Activated T-cell treated with anti-CD3 and anti-CD28 coated beads for 48 hours (primary cell): ENCODE data around the gene ZNF511.

ENCODE experiments used
- DNase-seq: peaks from one replicate; pipeline ENCODE4 v3.0.0-alpha.2; 2020; ENCODE audit warnings: low read depth

ZNF511 gene

DNA sequence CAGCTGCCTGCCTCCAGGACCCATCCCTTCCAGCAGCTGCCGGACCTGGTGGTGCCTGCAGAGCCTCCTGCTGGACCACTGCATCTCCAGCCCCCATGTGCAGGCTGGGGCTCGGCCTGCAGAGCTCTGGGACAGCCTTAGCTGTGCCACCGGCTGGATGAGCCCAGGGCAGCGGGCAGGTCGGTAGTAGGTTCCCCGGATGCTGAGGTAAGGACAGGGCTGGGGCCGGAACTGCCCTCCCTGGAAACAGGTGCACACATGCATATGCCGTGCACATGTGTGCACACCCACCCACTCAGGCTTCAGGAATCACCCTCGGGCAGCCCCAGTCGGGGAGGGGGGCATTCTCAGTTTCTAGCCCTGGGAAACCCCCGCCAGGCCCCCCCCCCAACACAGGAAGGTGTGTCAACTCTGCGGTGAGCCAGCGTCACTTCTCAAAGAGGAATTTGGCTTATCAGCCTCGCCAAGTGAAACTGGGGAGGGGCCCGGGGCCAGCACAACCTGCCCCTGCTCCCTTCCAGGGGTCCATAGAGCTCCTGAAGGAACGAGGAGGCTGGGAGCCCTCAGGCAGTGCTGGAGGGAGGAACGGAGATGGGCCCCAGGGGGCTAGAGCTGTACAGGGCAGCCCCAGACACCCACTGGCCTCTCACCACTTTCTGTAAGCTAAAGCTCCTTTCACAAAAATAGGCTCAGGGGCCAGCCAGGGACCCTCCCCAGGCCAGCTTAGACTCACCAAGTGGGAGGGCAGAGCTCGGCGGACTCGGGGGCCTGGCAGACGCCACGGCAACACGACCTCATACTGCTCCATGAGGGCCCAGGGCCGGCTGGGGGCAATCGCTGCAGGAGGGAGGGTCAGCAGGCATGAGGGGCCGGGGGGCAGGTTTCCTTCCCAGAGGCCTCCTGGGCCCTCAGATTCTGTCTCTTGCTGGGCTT lies 33.7 kb upstream of the ZNF511 start:
- DNase-seq, result peak; percentile 81

DNA sequence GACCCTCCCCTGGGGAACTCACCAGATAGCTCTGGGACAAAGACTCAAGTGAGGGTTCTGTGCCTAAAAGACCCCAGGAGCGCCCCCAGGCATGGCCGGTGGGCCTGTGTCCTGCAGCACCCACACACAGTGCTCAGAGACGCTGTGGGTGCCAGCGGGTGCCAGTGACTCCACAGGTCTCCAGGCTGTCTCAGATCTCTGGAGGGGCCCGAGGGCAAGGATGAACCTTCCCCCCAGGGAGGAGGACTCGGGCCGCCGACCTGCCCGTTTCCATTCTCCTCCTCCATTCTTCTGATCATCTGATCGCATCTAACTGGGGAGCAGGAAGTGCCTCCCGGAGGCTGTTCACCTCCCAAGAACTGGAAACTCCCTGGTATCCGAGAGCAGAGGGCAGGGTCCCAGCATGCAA lies 33.0 kb upstream of the ZNF511 start:
- peak; percentile 56 for DNase-seq

DNA sequence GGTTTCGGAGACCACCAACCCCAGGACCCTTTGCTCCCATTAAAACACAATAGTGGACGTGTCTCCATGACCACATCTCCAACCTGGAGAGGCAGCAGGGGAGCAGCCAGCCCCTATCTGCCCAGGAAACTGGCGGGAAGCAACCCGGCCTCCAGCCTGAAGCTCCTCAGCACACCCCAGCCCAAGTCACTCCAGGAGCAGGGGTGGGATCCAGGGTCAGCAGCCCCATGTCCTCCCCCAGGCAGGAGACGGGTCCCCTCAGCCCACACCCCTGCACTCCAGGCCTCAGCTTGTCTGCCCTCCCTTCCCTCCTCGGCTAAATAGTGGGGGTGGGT lies 32.6 kb upstream of the ZNF511 start:
- no peak for DNase-seq

DNA sequence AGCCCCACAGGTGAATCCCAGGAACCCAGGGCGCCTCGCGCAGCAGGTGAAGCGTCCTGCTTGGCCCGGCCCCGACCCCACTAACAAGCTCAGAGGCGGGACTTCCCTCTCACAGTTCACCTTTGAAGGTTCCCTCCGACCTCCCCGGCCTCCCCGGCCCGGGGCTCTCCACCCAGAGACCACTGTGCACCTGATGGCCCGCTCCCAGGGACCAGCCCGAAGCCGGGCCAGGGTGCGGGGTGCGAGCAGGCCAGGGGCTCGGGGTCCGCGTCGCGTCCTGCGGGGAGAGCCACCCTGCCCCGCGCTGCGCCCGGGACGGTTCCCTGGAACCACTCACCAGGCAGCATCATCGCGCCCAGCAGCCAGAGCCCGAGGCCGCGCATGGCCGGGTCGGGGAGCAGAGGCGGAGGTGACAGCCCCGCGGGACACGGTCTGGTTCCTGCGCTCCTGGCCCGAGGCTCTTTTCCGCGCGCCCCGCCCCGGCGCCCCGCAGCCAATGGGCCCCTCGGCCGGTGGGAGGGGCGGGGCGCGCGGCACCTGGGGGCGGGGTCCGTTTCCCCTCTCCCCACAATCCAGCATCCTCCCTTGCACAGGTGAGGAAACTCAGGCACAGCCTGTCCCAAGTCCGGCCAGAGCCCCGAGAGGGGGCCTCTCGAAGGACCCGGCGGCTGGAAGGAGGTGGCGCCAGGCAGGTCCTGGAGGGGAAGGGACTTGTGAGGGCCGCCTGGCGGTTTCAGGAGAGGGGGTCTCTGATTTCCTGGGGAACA lies 32.1 kb upstream of the ZNF511 start, which contains the start of gene ADAM8:
ADAM8 (minus strand) TSS at position 434 of the 767 bp plus-strand sequence; CDS start at position 383, 51 bp downstream.
- DNase-seq, result peak; percentile 75

DNA sequence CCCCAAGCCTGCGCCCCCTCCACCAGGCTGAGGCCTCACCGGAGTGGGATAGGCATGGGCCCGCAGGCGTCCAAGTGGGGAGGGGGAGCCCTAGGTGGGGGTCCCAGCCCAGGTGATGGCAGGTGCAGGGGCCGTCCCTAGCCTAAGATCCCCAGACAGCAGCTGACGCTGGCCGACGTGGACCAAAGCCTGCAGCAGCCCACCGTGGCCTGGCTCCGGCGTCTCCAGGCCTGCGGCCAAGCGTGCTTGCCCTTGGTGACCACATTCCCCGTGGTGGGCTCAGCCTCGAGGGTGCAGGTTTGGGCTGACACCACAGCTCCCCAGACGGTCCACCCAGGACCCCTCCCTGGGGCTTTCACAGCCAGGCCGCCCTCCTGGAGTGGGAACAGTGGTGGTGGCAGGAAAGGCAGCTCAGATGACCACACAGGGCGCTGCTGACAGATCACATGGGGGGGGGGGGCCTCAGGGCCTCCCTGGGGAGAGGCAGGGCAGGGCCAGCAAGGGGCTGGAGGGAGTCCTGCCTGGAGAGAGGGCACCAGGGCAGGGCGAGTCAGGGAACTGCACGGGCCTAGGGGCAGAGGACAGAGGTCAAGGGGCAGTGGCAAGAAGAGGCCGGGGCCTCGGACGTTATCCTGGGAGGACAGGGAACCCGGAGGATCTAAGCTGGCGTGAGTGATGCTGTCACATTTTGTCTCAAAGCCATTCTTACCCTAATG lies 31.3 kb upstream of the ZNF511 start:
- no peak for DNase-seq

DNA sequence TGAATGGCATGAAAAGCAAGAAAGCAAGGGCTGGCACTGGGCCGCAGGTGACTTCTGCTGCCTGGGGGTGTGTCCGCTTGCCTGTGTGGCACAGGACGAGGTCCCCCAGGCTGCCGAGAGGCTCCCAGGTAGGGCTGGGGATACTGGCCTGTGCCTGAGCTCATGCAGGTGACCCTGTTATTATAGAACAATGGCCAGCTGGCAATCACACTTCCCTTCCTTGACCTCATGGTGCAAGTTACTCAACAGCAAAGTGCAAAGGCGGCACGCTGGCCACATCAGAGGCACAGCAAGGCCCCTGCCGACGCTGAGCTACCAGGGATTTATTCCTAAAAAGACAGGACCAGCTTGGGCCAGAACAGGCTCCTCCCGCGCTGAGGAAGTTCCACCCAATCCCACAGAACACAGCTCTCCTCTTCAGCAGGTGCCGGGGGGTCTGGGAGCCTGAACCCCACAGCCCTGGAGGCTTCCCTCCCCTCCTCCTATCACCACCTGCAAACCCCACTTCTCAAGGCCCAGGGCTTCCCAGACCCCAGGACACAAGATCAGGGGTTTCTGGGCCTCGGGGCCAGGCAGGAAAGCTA lies 30.6 kb upstream of the ZNF511 start:
- no peak for DNase-seq

DNA sequence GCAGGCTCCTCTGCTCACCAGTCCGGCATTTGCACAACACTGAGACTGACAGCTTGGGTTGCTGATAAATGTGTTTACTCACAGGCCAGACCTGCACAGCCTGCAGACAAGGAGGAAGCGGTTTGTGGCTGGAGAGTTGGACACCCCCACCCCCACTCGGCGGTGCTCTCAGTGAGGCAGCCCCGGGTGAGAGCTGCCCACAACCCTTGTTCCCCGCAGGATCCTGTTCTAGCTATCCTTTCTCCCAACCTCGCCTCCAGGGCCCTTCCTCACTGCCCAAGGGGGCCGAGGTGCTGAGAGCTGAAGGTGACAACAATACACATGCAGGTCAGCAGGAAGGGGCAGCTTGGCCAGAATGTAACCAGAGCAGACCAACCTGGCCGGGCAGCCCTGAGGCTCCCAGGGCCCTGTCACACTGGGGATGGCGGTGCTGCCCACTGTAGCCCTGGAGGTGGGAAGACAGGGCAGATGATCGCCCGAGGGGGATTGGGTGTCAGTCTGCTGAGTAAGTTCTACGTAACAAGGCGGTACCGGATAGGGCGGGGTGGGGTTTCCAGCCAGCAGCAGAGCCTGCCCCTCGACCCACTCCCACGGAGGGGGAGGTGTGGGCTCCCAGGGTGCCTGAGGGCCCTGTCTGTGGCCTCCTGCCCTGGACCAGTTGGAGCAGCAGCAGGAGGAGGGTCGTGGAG lies 30.0 kb upstream of the ZNF511 start:
- no peak for DNase-seq

DNA sequence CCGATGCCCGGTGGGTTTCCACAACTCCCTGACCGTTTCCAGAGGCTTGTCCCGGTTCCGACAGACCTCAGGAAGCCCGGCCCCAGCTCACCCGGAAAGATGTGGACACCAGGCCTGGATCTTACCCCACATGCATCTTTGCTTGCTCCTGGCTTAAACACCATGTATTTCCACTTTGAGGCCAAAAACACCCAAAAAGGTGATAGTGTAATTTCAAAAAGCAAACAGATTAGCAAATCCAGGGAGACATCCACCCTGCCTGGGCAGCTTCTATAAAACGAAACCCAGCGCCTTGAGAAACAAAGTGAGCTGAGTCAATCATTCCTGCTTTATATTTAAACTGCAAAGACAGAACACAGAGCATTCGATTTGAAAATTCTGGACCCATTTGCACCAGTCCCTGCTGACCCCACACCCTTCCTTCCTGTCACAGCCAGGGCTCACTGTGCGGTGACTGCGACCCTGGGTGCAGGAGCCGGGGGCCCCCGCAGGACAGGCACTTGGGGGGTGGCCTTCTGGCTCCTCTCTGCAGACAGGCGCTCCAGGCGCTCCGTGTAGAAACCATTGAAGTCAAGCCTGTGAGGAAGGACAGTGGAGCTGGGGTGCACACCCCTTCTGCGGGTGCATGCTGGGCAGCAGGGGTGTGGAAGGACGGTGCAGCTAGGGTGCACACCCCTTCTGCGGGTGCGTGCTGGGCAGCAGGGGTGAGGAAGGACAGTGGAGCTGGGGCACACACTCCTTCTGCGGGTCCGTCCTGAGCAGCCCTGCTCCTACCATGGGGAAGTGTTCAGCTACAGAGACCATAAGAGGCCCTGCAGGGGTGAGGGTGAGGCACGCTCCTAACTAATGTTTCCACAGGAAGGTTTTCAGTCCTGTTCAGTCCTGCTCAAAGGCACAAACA lies 29.1 kb upstream of the ZNF511 start:
- no peak for DNase-seq

DNA sequence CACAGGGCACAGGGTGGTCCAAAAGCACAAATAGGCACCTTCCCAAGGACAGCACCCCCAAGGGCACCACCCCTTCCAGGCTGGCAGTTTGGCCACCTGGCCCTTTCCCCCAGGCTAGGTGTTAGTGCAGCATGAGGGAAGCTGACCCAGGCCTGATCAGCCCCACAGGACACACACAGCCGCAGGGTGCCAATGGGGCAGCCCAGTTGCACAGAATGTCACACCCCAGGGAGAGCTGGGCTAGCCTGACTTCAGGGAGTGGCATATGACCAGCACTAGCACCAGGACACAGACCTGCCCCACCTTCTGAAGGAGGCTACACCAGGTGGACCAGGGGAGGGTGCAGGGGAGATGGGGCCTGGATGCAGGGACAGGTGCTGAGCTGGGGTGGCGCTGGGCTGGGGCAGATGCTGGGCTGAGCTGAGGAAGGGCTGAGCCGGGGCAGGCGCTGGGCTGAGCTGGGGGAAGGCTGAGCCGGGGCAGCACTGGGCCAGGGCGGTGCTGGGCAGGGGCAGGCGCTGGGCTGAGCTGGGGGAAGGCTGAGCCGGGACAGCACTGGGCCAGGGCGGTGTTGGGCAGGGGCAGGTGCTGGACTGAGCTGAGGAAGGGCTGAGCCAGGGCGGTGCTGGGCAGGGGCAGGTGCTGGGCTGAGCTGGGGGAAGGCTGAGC lies 28.2 kb upstream of the ZNF511 start:
- no peak for DNase-seq

DNA sequence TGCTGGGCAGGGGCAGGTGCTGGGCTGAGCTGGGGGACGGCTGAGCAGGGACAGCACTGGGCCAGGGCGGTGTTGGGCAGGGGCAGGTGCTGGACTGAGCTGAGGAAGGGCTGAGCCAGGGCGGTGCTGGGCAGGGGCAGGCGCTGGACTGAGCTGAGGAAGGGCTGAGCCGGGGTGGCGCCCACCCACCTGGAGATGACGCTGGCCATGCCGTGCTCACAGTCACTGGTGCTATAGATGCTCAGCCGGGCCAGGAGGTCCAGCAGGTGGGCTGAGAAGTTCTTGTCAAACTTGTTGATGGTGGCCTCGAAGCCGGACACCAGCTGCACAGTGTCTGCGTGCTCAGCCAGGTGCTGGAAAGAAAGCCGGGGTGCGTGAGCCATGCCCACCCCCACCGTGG lies 27.6 kb upstream of the ZNF511 start:
- DNase-seq, result no peak

DNA sequence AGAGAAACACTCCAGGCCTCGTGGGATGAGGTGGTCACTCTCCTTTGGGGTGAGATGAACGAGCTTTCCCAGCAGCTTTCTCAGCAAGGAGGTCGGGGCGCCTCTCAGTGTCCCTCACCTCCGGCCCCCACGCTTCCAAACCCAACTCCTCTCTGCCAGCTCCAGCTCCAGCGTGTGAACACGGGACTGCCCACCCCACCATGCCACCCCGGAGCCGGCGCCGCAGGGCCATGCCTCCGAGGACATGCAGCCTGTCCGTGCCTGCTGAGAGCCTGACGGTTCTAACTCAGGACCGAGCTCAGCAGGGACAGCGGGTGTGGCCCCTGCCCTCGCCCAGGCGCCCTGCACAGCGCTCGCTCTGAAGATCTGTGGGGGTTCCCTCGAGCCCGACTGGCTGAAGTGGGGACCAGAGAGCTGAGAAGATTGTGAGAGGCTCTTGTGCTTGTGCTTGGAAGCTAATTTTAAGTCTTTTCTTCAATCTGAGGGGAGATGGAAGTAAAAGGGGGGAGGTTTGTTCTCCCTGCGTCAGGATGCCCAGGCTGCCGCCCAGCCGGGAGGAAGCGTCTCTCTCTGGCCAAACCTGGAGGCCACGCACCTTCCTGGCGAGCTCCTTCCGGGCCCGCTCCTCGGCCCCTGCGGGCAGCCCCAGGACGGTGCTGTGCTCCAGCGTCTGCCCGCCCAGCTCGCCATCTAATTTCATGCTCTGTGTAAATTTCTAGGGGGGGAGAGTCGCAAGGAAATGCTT lies 26.9 kb upstream of the ZNF511 start:
- no peak for DNase-seq

DNA sequence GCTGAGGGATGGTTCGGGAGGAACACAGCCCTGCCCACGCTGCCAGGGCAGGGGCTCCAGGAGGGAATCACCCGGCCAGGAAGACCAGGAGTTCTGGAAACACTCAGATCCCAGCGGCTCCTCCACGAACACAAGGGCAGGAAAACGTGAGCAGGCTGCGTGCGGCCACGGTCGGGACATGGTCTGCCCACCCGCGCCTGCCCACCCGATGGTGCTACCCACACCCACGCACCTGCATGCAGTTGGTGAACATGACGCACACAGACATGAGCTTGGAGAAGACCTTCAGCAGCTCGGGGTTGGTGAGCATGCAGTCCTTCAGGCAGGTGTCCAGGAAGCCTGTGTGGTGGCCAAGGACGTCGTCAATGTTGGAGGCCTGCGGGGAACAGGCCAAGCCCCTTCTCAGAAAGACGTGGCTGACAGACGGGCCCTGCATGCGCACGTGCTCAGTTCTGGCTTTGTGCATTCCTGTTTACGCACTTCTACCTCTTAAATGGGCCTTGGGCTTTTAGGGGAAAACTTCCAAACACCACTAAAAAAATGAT lies 25.8 kb upstream of the ZNF511 start:
- no peak for DNase-seq

DNA sequence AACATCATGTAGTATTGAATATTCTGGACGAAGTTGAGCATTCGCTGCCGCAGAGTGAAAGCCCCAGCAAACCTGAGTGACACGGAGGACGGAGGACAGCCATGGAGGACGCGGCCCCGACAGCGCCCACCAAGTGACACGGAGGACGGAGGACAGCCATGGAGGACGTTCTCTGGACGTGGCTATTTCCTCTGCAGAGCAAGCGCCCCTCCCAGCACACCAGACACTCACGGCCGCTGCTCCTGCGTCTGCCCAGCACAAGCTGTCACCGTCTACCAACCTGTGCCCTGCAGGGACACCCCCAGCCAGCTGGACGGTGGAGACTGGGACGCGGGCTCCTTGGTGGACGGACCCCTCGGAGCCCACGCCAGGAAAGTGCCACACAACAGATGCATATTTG lies 24.8 kb upstream of the ZNF511 start:
- no peak for DNase-seq

DNA sequence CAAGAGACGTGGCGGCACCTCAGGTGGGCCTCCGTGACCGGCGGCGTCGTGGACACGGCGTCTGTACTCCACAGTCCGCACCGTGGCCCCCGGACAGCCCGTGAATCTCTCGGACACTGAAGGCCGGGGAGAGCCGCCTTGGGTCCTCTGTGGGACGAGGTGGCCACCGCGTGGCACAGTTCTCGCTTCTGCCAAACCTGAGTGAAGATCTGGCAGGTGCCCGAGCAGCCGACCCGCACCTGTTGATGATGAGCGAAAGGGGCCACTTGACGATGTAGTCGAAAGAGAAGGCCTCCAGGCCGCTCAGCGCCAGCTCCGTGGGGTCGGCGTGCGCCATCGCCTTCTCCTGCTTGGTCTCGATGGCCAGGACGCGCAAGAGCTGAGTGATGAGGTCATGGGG lies 23.5 kb upstream of the ZNF511 start:
- DNase-seq, result no peak

DNA sequence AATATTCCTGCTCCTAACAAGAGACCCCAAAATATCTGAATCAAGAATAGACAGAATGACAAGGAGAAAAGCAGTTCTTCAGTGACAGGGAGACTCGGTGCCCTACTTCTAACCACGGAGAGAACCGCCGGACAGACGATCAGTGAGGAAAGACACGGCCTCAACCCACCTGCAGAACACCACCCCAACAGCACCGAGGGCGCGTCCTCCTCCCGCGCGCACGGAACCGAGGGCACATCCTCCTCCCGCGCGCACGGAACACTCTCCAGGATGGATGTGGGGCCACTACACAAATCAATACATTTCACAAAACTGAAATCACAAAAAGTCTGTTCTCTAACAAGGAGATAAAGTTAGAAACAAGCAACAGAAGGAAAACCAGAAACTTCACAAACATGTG lies 22.3 kb upstream of the ZNF511 start:
- no peak for DNase-seq

DNA sequence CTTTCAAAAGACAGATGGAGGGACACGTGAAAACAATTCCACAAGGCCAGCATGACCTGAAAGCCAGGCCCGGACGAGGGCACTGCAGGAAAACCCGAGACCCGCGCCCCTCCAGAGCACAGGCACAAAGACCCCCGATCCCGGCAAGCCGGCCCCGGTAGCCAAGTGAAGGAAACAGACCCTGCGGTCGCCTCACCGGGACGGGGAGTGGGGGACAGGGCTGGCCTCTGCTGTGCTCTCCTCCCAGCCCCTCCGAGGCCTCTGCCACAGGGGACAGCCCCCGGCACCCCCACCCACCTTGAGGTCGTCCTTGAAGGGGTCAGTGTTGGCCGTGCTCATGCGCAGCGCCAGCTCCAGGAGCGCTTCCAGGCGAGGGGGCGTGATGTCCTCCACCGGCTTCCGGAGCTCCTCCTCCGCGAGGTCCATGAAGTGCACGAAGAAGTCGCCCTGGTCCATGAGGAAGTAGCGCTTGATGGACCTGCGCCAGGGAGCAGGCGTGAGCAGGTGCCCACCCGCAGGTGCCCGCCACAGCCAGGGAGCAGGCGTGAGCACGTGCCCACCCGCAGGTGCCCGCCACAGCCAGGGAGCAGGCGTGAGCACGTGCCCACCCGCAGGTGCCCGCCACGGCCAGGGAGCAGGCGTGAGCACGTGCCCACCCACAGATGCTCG lies 20.7 kb upstream of the ZNF511 start:
- DNase-seq, result no peak

DNA sequence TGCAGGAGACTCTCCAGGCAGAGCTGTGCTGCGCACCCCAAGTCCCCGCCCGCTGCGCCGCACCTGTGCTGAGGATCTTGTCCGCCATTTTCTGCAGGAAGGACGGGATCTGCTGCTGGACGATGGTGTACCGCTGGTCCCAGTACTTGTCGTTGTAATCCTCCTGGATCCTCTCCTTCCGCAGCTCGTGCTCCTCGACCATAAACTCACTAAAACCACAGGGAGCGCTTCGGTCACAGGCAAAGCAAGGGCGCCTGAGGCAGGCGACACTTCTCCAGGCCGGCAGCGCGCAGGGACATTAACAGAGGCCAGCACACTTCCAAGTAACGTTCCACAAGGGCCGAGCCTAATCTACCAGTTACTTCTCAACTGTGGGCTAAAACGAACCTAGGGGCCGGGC lies 19.0 kb upstream of the ZNF511 start:
- DNase-seq, result no peak
